ENCODE data around the gene PLEKHB2.

- TF ChIP-seq POLR2A (IDR thresholded peaks at IDR 0.05; ENCODE audit: borderline replicate concordance, extremely low read depth, insufficient read depth, insufficient read length) = no peak
- TF ChIP-seq CTCF (IDR thresholded peaks at IDR 0.05 in 2 of 3, conservative IDR thresholded peaks at IDR 0.05 in 1 of 3; ENCODE audit: borderline replicate concordance in 1 of 3, insufficient read depth in 1 of 3, low read depth in 2 of 3, low read length in 2 of 3) = no peak
- TF ChIP-seq REST (IDR thresholded peaks at IDR 0.05; ENCODE audit: low read depth) = no peak
- no peak for TF ChIP-seq MAX (IDR thresholded peaks at IDR 0.05)
- no peak for TF ChIP-seq RAD21 (IDR thresholded peaks at IDR 0.05; ENCODE audit: low read depth)
- no peak for TF ChIP-seq ZBTB33 (IDR thresholded peaks at IDR 0.05; ENCODE audit: extremely low read depth, insufficient replicate concordance, low read length)
- TF ChIP-seq POLR2AphosphoS5 (IDR thresholded peaks at IDR 0.05; ENCODE audit: low read depth, low read length) = no peak
- no peak for TF ChIP-seq TCF7L2 (IDR thresholded peaks at IDR 0.05; ENCODE audit: borderline replicate concordance, extremely low read depth, insufficient read depth, insufficient read length)
- no peak for TF ChIP-seq ZNF274 (IDR thresholded peaks at IDR 0.05; ENCODE audit: low read depth, low read length)
- TF ChIP-seq EZH2phosphoT487 (IDR thresholded peaks at IDR 0.05; ENCODE audit: borderline replicate concordance) = no peak
- no peak for TF ChIP-seq CEBPB (IDR thresholded peaks at IDR 0.05; ENCODE audit: low read depth)
- TF ChIP-seq YY1 (IDR thresholded peaks at IDR 0.05; ENCODE audit: extremely low read depth, insufficient replicate concordance, low read depth, low read length) = no peak
- no peak for TF ChIP-seq EZH2 (IDR thresholded peaks at IDR 0.05)
- TF ChIP-seq ATF3 (IDR thresholded peaks at IDR 0.05) = no peak
Measured at GRCh38 chr2:131085646-131086045, 19.5 kb upstream of the PLEKHB2 start.
